ENCODE measurements around the gene PFKL. TPM values are rescaled to one million over a fixed set of nuclear protein-coding genes. Genes with fewer than 3 reads are reported as not detected.

PFKL gene
- total RNA-seq, 2 donors from 2014 or later, result 99.4 to 235 TPM

- Histone ChIP-seq H3K9me3 (no peaks in the 10 kb centered on the region), H3K4me3 (no peak overlapping the region), H3K36me3 (no peaks in the 10 kb centered on the region), H3K27me3 (replicated peaks; ENCODE audit: insufficient read depth) (peaks cover 14% of the 10 kb centered on the region), H3K27ac (no peak overlapping the region), H3K4me1 (replicated peaks) (peaks cover 10% of the 10 kb centered on the region)
- intact Hi-C loops (cut with DNase I), result no loop called here
- TF ChIP-seq POLR2A (IDR thresholded peaks at IDR 0.05) (no peak), CTCF (IDR thresholded peaks at IDR 0.05) (no peak), POLR2AphosphoS5 (IDR thresholded peaks at IDR 0.05) (no peak)
- 12% methylated on average over 44 of the region's 113 CpGs for WGBS
- no peak for DNase-seq (ENCODE audit: low spot score)
Observed at GRCh38 chr21:44349847-44350772, 50.3 kb downstream of the PFKL start.

GRCh38 chr21:44350773-44351481 is 51.1 kb downstream of the PFKL start:
- DNase-seq (ENCODE audit: low spot score), result no peak
- no peaks in the 10 kb centered on the region for H3K9me3 ChIP-seq
- no peak overlapping the region for H3K4me3 ChIP-seq
- peaks cover 14% of the 10 kb centered on the region for H3K27me3 ChIP-seq (replicated peaks; ENCODE audit: insufficient read depth)
- TF ChIP-seq CTCF (IDR thresholded peaks at IDR 0.05) (no peak), POLR2AphosphoS5 (IDR thresholded peaks at IDR 0.05) (no peak), POLR2A (IDR thresholded peaks at IDR 0.05) (no peak)
- H3K36me3 ChIP-seq, result no peaks in the 10 kb centered on the region
- 36% methylated on average over 33 of the region's 42 CpGs for WGBS
- H3K4me1 ChIP-seq (replicated peaks), result peaks cover 10% of the 10 kb centered on the region
- H3K27ac ChIP-seq, result no peak overlapping the region
- intact Hi-C loops (cut with DNase I), result no loop called here

- Histone ChIP-seq H3K27ac (no peak overlapping the region), H3K4me3 (no peak overlapping the region), H3K36me3 (no peaks in the 10 kb centered on the region), H3K27me3 (replicated peaks; ENCODE audit: insufficient read depth) (peaks cover 14% of the 10 kb centered on the region), H3K4me1 (replicated peaks) (peaks cover 10% of the 10 kb centered on the region), H3K9me3 (no peaks in the 10 kb centered on the region)
- intact Hi-C loops (cut with DNase I), result no loop called here
- DNase-seq (ENCODE audit: low spot score), result no peak
- no peak for TF ChIP-seq POLR2AphosphoS5 (IDR thresholded peaks at IDR 0.05)
- no peak for TF ChIP-seq CTCF (IDR thresholded peaks at IDR 0.05)
- no peak for TF ChIP-seq POLR2A (IDR thresholded peaks at IDR 0.05)
- 83% methylated on average over 18 of the region's 18 CpGs for WGBS
Observed at GRCh38 chr21:44351535-44352252, 51.8 kb downstream of the PFKL start.

GRCh38 chr21:44352253-44352860 is 52.5 kb downstream of the PFKL start:
- no peak for DNase-seq (ENCODE audit: low spot score)

More at GRCh38 chr21:44352253-44352860, 52.5 kb downstream of the PFKL start:
- H3K9me3 ChIP-seq, result no peaks in the 10 kb centered on the region
- H3K4me3 ChIP-seq, result no peak overlapping the region
- H3K4me1 ChIP-seq (replicated peaks), result peaks cover 10% of the 10 kb centered on the region
- 73% methylated on average over 17 of the region's 17 CpGs for WGBS
- no peak overlapping the region for H3K27ac ChIP-seq
- H3K36me3 ChIP-seq, result no peaks in the 10 kb centered on the region
- TF ChIP-seq POLR2A (IDR thresholded peaks at IDR 0.05), result no peak
- TF ChIP-seq POLR2AphosphoS5 (IDR thresholded peaks at IDR 0.05), result no peak
- H3K27me3 ChIP-seq (replicated peaks; ENCODE audit: insufficient read depth), result peaks cover 14% of the 10 kb centered on the region
- intact Hi-C loops (cut with DNase I), result no loop called here
